Measurements from ENCODE around the gene SPIRE1.

The SPIRE1 gene

GRCh38 chr18:12657684-12658425 lies at the start of gene SPIRE1:
TSS of gene SPIRE1 (minus strand) at chr18:12658107. CDS start at chr18:12657866, 241 bp downstream.
- Mint-ChIP-seq H3K4me3 (peak within 1 kb of the TSS; percentile 78), H3K4me1 (peaks cover 23% of the 10 kb centered on the region), H3K36me3 (ENCODE audit: low read depth) (no peaks in the 10 kb centered on the region), H3K9me3 (no peaks in the 10 kb centered on the region), H3K27me3 (peaks cover 34% of the 10 kb centered on the region), H3K27ac (no peak within 1 kb of the TSS)
- DNase-seq (peak; percentile 34), ATAC-seq (peak; percentile 60)

DNA sequence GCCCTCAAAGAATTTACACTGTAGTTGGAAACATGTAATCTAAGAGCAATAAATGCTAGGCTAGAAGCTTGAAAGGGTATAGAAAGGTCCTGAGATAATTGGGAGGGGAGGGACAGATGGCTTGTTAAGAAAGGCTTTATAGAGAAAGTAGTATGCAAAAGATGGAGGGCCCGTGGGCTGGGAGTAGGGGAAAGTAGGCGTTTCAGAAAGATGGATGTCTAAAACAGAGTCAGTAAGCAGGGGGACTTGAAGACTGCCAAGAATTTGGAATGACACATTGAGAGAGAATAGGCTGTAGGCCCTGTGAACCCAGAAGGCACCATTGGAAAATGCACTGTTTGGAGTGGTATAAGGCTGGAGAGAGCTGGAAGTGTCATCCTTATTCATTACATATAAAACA lies 45.8 kb upstream of the SPIRE1 start:
- peak overlapping the region; percentile 98 for H3K4me3 Mint-ChIP-seq
- H3K27me3 Mint-ChIP-seq = no peaks in the 10 kb centered on the region
- H3K36me3 Mint-ChIP-seq (ENCODE audit: low read depth) = peaks cover 30% of the 10 kb centered on the region
- no peaks in the 10 kb centered on the region for H3K9me3 Mint-ChIP-seq
- peaks cover 44% of the 10 kb centered on the region for H3K4me1 Mint-ChIP-seq
- DNase-seq = peak; percentile 16
- no peak for ATAC-seq
- H3K27ac Mint-ChIP-seq = peak overlapping the region; percentile 95

GRCh38 chr18:12703096-12703567 lies 45.2 kb upstream of the SPIRE1 start:
- ATAC-seq (no peak), DNase-seq (no peak)
- H3K9me3 Mint-ChIP-seq = no peaks in the 10 kb centered on the region
- no peaks in the 10 kb centered on the region for H3K27me3 Mint-ChIP-seq
- H3K36me3 Mint-ChIP-seq (ENCODE audit: low read depth) = peaks cover 32% of the 10 kb centered on the region
- H3K27ac Mint-ChIP-seq = peak overlapping the region; percentile 95
- peak overlapping the region; percentile 98 for H3K4me3 Mint-ChIP-seq
- H3K4me1 Mint-ChIP-seq = peaks cover 44% of the 10 kb centered on the region

DNA sequence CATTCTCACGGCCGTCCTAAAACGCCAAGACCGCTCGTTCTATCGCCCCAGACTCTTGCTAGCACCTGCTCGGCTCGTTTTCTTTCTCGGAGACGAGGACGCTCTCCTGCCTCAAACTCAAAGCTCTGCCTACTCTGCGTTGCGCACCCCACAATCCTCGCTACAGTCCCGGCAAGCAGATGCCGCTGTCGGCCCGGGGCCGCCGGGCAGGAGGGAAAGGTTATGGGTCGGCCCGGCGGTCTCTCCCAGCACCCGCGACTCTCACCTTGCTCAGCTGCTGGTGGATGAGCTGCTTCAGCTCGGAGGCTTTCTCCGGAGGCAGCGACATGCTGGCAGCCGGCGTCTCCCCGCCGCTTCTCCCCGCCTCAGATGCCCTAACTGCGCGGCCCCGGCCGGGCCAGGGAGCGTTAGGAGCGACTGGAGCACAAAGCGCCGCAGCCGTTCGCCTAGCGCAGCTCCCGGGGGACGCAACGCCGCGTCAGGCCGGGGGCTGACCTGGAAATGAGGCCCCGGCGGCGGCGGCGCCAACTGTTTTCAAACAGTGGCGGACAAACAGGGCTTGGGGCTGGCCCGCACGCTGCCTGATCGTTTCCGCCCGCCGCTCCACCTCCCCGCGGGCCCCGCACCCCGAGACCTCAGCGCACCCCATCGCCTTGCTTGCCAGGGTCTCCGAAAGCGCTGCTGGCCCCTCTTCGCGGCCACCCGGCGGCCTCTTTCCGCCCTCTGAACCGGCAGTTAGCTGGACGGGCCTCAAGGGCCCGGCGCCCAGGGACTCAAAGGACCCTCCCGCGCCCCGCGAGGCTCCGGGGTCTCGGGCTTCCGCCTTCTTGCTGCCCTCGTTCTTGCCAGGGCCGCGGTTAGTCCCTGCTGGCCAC lies 44.6 kb upstream of the SPIRE1 start, which contains the start of the genes CEP76 and PSMG2:
CEP76 (minus strand) TSS at position 503 of the 875 bp plus-strand sequence; CDS start at position 328, 175 bp downstream.
PSMG2 (plus strand) TSS at position 822 of the 875 bp plus-strand sequence. CDS start 66 bp downstream, outside the sequence.
- Mint-ChIP-seq H3K36me3 (ENCODE audit: low read depth) (peaks cover 25% of the 10 kb centered on the region), H3K4me3 (peak within 1 kb of the TSS; percentile 98), H3K4me1 (peaks cover 44% of the 10 kb centered on the region), H3K27me3 (no peaks in the 10 kb centered on the region), H3K9me3 (no peaks in the 10 kb centered on the region), H3K27ac (peak within 1 kb of the TSS; percentile 95)
- peak; percentile 82 for ATAC-seq
- peak; percentile 85 for DNase-seq

DNA sequence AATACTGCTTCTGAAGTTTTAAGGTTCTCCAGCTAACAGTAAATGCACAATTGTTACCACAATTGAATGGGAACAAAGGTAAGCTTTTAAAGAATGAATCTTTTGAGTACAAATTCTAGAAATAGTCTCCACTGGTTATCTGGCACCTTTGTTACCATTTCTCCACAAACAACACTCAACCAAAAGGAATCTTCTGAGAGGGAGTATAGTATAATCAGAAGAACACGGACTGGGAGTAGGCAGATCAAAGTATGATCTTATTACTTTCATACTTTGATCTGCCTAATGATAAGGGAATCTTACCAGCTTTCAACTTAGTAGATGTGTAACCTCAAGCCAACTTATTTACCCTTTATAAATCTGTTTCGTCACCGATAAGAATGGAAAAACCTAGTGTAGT lies 43.3 kb upstream of the SPIRE1 start:
- peak overlapping the region; percentile 98 for H3K4me3 Mint-ChIP-seq
- no peaks in the 10 kb centered on the region for H3K27me3 Mint-ChIP-seq
- DNase-seq (no peak), ATAC-seq (peak; percentile 6)
- peaks cover 44% of the 10 kb centered on the region for H3K4me1 Mint-ChIP-seq
- H3K27ac Mint-ChIP-seq = peak overlapping the region; percentile 95
- no peaks in the 10 kb centered on the region for H3K9me3 Mint-ChIP-seq
- H3K36me3 Mint-ChIP-seq (ENCODE audit: low read depth) = peaks cover 28% of the 10 kb centered on the region

DNA sequence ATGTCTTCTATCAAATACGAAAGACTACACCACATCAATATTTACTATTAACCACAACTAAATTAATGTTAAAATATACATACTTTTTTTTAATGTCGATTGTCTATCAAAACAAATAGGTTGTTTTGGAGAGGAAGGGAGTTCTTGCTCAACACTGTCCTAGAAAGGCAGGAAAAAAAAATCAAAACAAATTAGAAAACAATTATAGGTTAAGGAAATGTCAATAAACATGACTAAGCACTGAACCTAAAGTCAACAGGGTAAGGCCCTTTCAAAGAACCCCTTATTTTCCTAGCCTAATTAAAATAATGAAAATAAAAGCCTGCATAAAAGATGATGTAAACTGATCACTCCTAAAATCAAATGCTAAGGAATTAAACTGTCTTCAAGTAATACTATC lies 41.8 kb upstream of the SPIRE1 start:
- Mint-ChIP-seq H3K9me3 (no peaks in the 10 kb centered on the region), H3K27ac (no peak overlapping the region), H3K4me3 (no peak overlapping the region), H3K4me1 (peaks cover 34% of the 10 kb centered on the region), H3K27me3 (no peaks in the 10 kb centered on the region), H3K36me3 (ENCODE audit: low read depth) (peaks cover 30% of the 10 kb centered on the region)
- ATAC-seq (no peak), DNase-seq (no peak)

GRCh38 chr18:12694032-12694431 lies 36.1 kb upstream of the SPIRE1 start:
- Mint-ChIP-seq H3K4me1 (peaks cover 8% of the 10 kb centered on the region), H3K4me3 (no peak overlapping the region), H3K36me3 (ENCODE audit: low read depth) (peaks cover 21% of the 10 kb centered on the region), H3K27ac (no peak overlapping the region), H3K27me3 (no peaks in the 10 kb centered on the region), H3K9me3 (no peaks in the 10 kb centered on the region)
- no peak for DNase-seq
- ATAC-seq = peak; percentile 20

GRCh38 chr18:12692206-12692605 lies 34.3 kb upstream of the SPIRE1 start:
- no peak for ATAC-seq
- H3K27ac Mint-ChIP-seq = no peak overlapping the region
- no peaks in the 10 kb centered on the region for H3K9me3 Mint-ChIP-seq
- no peak overlapping the region for H3K4me3 Mint-ChIP-seq
- DNase-seq = no peak
- peaks cover 8% of the 10 kb centered on the region for H3K4me1 Mint-ChIP-seq
- no peaks in the 10 kb centered on the region for H3K27me3 Mint-ChIP-seq
- peaks cover 13% of the 10 kb centered on the region for H3K36me3 Mint-ChIP-seq (ENCODE audit: low read depth)

- Mint-ChIP-seq H3K27ac (no peak overlapping the region), H3K4me1 (peaks cover 8% of the 10 kb centered on the region), H3K9me3 (no peaks in the 10 kb centered on the region), H3K4me3 (no peak overlapping the region), H3K27me3 (no peaks in the 10 kb centered on the region), H3K36me3 (ENCODE audit: low read depth) (peaks cover 5% of the 10 kb centered on the region)
- ATAC-seq = no peak
- DNase-seq = no peak
These were observed 31.4 kb upstream of the SPIRE1 start for GRCh38 chr18:12689256-12689850.

DNA sequence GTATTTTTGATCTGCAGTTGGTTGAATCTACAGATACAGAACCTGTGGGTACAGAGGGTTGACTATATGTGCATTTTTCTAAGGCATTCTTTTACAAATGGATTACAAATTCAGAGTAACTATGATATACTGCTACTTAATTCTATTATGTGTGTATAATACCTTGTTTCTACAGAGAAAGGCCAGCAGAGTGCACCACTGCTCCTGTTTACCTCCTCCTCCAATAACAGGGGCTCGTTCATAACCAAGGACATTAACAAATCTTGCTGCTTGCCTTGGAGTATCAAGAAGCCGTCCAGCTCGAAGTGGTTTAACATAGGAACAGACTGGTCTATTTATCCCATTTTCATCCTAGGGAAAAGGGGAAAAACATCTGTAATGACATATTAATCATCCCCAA lies 28.2 kb upstream of the SPIRE1 start:
- Mint-ChIP-seq H3K9me3 (no peaks in the 10 kb centered on the region), H3K27ac (no peak overlapping the region), H3K4me1 (peaks cover 2% of the 10 kb centered on the region), H3K4me3 (no peak overlapping the region), H3K27me3 (no peaks in the 10 kb centered on the region), H3K36me3 (ENCODE audit: low read depth) (no peaks in the 10 kb centered on the region)
- DNase-seq = no peak
- no peak for ATAC-seq

- H3K4me1 Mint-ChIP-seq = peaks cover 3% of the 10 kb centered on the region
- no peaks in the 10 kb centered on the region for H3K27me3 Mint-ChIP-seq
- H3K9me3 Mint-ChIP-seq = no peaks in the 10 kb centered on the region
- peak overlapping the region; percentile 53 for H3K27ac Mint-ChIP-seq
- H3K4me3 Mint-ChIP-seq = no peak overlapping the region
- DNase-seq = no peak
- no peak for ATAC-seq
- peaks cover 19% of the 10 kb centered on the region for H3K36me3 Mint-ChIP-seq (ENCODE audit: low read depth)
These were observed 21.4 kb upstream of the SPIRE1 start for GRCh38 chr18:12679183-12679786.

DNA sequence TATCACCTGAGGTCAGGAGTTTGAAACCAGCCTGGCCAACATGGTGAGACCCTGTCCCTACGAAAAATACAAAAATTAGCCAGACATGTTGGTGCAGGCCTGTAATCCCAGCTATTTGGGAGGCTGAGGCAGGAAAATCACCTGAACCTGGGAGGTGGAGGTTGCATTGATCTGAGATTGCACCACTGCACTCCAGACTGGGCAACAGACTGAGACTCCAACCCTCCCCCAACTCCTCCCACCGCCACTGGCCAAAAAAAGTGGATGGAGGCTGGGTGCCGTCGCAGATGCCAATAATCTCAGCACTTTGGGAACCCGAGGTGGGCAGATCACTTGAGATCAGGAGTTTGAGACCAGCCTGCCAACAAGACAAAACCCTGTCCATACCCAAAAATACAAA lies 10.1 kb upstream of the SPIRE1 start:
- Mint-ChIP-seq H3K27me3 (no peaks in the 10 kb centered on the region), H3K36me3 (ENCODE audit: low read depth) (peaks cover 3% of the 10 kb centered on the region), H3K4me3 (no peak overlapping the region), H3K9me3 (no peaks in the 10 kb centered on the region), H3K27ac (no peak overlapping the region), H3K4me1 (peaks cover 3% of the 10 kb centered on the region)
- ATAC-seq (no peak), DNase-seq (no peak)

DNA sequence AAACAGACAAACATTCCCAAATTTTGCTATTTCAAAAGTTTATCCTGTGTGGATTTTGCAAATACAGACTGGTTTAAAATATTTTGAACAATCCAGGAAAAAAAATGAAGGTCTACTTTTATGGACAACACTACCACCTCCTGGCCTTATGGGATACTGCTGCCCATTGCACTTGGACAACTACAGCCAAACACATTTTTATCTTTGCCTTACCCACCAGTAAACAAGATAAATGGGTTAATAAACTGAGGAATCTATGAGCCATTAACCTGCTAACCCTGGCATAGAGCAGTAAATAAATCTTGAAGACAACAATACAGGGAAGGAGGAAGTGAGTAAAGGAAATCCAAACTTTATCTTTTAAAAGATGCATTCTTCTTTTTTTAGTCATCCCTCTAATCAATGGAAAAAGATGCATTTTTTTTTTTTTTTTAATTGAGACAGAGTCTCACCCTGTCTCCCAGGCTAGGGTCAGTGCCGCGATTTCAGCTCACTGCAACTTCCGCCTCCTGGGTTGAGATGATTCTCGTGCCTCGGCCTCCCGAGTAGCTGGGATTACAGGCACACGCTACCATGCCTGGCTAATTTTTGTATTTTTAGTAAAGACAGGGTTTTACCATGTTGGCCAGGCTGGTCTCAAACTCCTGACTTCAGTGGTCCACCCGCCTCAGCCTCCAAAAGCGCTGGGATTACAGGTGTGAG lies 2.1 kb upstream of the SPIRE1 start:
- Mint-ChIP-seq H3K36me3 (ENCODE audit: low read depth) (no peaks in the 10 kb centered on the region), H3K4me3 (no peak overlapping the region), H3K4me1 (peaks cover 19% of the 10 kb centered on the region), H3K9me3 (no peaks in the 10 kb centered on the region), H3K27me3 (peaks cover 22% of the 10 kb centered on the region), H3K27ac (no peak overlapping the region)
- ATAC-seq (no peak), DNase-seq (peak; percentile 32)

All from activated naive CD8-positive, alpha-beta T cell treated with anti-CD3 and anti-CD28 coated beads, Interleukin-2, amount 50 U/mL, for 24 hours (primary cell).